Activated CD4-positive, alpha-beta T cell treated with anti-CD3 and anti-CD28 coated beads for 1 hour (primary cell): ENCODE measurements around the gene MOGAT2.

Experiments used
- DNase-seq: peaks from one replicate; pipeline ENCODE4 v3.0.0-alpha.2; 2020

The MOGAT2 gene

GRCh38 chr11:75781296-75781695 lies 63.7 kb downstream of the MOGAT2 start:
- no peak for DNase-seq

GRCh38 chr11:75781831-75782230 lies 64.2 kb downstream of the MOGAT2 start:
- DNase-seq, result no peak
